Uterus (tissue), 2 donors: Measurements from ENCODE around the gene APOB.

Experiments
- CTCF ChIP-seq, 4 experiments: fragments of 200-600 bp in 2 of 4; fragments of 450-650 bp in 2 of 4; sonication (generic) in 2 of 4; IDR thresholded peaks; one replicate each; pipeline ENCODE4 v1.5.1; 2016 to 2019; ENCODE audit warnings: antibody characterized with exemption in 4 of 4, mild to moderate bottlenecking in 2 of 4, moderate library complexity in 1 of 4
- POLR2A ChIP-seq, 2 donors: fragments of 450-650 bp; IDR thresholded peaks; one replicate each; pipeline ENCODE4 v1.6.1; 2016; ENCODE audit warnings: antibody characterized with exemption in 2 of 2, mild to moderate bottlenecking in 1 of 2, moderate library complexity in 1 of 2

- TF ChIP-seq POLR2A (IDR thresholded peaks at IDR 0.05) = no peak
- no peak for TF ChIP-seq CTCF (IDR thresholded peaks at IDR 0.05)
Observed at GRCh38 chr2:21041462-21041861, 2.4 kb downstream of the APOB start.
